ENCODE measurements around the gene SLCO6A1. TPM values are rescaled to one million over a fixed set of nuclear protein-coding genes. Genes with fewer than 3 reads are reported as not detected.

Gene SLCO6A1
- total RNA-seq, 2 experiments from 2014 or later: not detected

GRCh38 chr5:102433473-102433872 is 65.3 kb downstream of the SLCO6A1 start:
- DNase-seq (no peak), ATAC-seq (no peak)
- H3K9me3 Mint-ChIP-seq (ENCODE audit: low read depth): peaks cover 5% of the 10 kb centered on the region
- no peaks in the 10 kb centered on the region for H3K36me3 Mint-ChIP-seq (ENCODE audit: low read depth)
- CTCF ChIA-PET: no interaction called here
- H3K27ac Mint-ChIP-seq: no peak overlapping the region
- peaks cover 2% of the 10 kb centered on the region for H3K27me3 Mint-ChIP-seq
- H3K4me1 Mint-ChIP-seq: no peaks in the 10 kb centered on the region
- intact Hi-C loops (cut with DNase I, micrococcal nuclease): no loop called here
- POLR2A ChIA-PET: interaction anchor here (0.7 kb wide), 1 partner anchor 15 kb away, joined by 3 read pairs; no protein-coding TSS in a partner anchor
- H3K4me3 Mint-ChIP-seq: no peak overlapping the region

- no peaks in the 10 kb centered on the region for H3K4me1 Mint-ChIP-seq
- H3K9me3 Mint-ChIP-seq (ENCODE audit: low read depth): peaks cover 9% of the 10 kb centered on the region
- no peaks in the 10 kb centered on the region for H3K36me3 Mint-ChIP-seq (ENCODE audit: low read depth)
- CTCF ChIA-PET: no interaction called here
- H3K4me3 Mint-ChIP-seq: no peak overlapping the region
- H3K27me3 Mint-ChIP-seq: no peaks in the 10 kb centered on the region
- POLR2A ChIA-PET: no interaction called here
- DNase-seq (no peak), ATAC-seq (no peak)
- intact Hi-C loops (cut with DNase I, micrococcal nuclease): no loop called here
- no peak overlapping the region for H3K27ac Mint-ChIP-seq
Observed at GRCh38 chr5:102421647-102422046, 77.2 kb downstream of the SLCO6A1 start.

- H3K4me3 Mint-ChIP-seq: no peak overlapping the region
- H3K9me3 Mint-ChIP-seq (ENCODE audit: low read depth): no peaks in the 10 kb centered on the region
- intact Hi-C loops (cut with DNase I, micrococcal nuclease): no loop called here
- no peaks in the 10 kb centered on the region for H3K27me3 Mint-ChIP-seq
- CTCF ChIA-PET: interaction anchor here (0.7 kb wide), 1 partner anchor 27 kb away, joined by 3 read pairs; no protein-coding TSS in a partner anchor
- no peaks in the 10 kb centered on the region for H3K36me3 Mint-ChIP-seq (ENCODE audit: low read depth)
- DNase-seq (no peak), ATAC-seq (no peak)
- POLR2A ChIA-PET: no interaction called here
- H3K4me1 Mint-ChIP-seq: no peaks in the 10 kb centered on the region
- no peak overlapping the region for H3K27ac Mint-ChIP-seq
Observed at GRCh38 chr5:102418531-102418930, 80.3 kb downstream of the SLCO6A1 start.

GRCh38 chr5:102414448-102414847 is 84.4 kb downstream of the SLCO6A1 start:
- ChIA-PET POLR2A (no interaction called here), CTCF (no interaction called here)
- Mint-ChIP-seq H3K4me1 (no peaks in the 10 kb centered on the region), H3K27ac (no peak overlapping the region), H3K4me3 (no peak overlapping the region), H3K9me3 (ENCODE audit: low read depth) (no peaks in the 10 kb centered on the region), H3K36me3 (ENCODE audit: low read depth) (no peaks in the 10 kb centered on the region), H3K27me3 (no peaks in the 10 kb centered on the region)
- intact Hi-C loops (cut with DNase I, micrococcal nuclease): no loop called here
- ATAC-seq (no peak), DNase-seq (no peak)

- intact Hi-C loops (cut with DNase I, micrococcal nuclease): no loop called here
- Mint-ChIP-seq H3K27me3 (peaks cover 2% of the 10 kb centered on the region), H3K27ac (no peak overlapping the region), H3K9me3 (ENCODE audit: low read depth) (peaks cover 6% of the 10 kb centered on the region), H3K4me1 (no peaks in the 10 kb centered on the region), H3K36me3 (ENCODE audit: low read depth) (no peaks in the 10 kb centered on the region), H3K4me3 (no peak overlapping the region)
- ChIA-PET POLR2A (no interaction called here), CTCF (no interaction called here)
- no peak for DNase-seq
- ATAC-seq: no peak
Observed at GRCh38 chr5:102388235-102388634, 110.6 kb downstream of the SLCO6A1 start.

- H3K9me3 Mint-ChIP-seq (ENCODE audit: low read depth): peaks cover 6% of the 10 kb centered on the region
- H3K4me1 Mint-ChIP-seq: no peaks in the 10 kb centered on the region
- no peak for ATAC-seq
- ChIA-PET POLR2A (no interaction called here), CTCF (interaction anchor here (0.7 kb wide), 1 partner anchor 930 kb away, joined by 5 read pairs; no protein-coding TSS in a partner anchor)
- no peak for DNase-seq
- H3K27me3 Mint-ChIP-seq: peaks cover 2% of the 10 kb centered on the region
- H3K4me3 Mint-ChIP-seq: no peak overlapping the region
- intact Hi-C loops (cut with DNase I, micrococcal nuclease): no loop called here
- no peaks in the 10 kb centered on the region for H3K36me3 Mint-ChIP-seq (ENCODE audit: low read depth)
- H3K27ac Mint-ChIP-seq: no peak overlapping the region
Observed at GRCh38 chr5:102385365-102385764, 113.4 kb downstream of the SLCO6A1 start.

GRCh38 chr5:102380174-102380573 is 118.6 kb downstream of the SLCO6A1 start:
- ChIA-PET CTCF (interaction anchor here (0.8 kb wide), 1 partner anchor 522 kb away, joined by 4 read pairs; no protein-coding TSS in a partner anchor), POLR2A (no interaction called here)
- no peak overlapping the region for H3K27ac Mint-ChIP-seq
- no peaks in the 10 kb centered on the region for H3K27me3 Mint-ChIP-seq
- no peaks in the 10 kb centered on the region for H3K36me3 Mint-ChIP-seq (ENCODE audit: low read depth)
- no peak for DNase-seq
- H3K4me1 Mint-ChIP-seq: no peaks in the 10 kb centered on the region
- H3K9me3 Mint-ChIP-seq (ENCODE audit: low read depth): peaks cover 4% of the 10 kb centered on the region
- intact Hi-C loops (cut with DNase I, micrococcal nuclease): no loop called here
- H3K4me3 Mint-ChIP-seq: no peak overlapping the region
- ATAC-seq: no peak

- intact Hi-C loops (cut with DNase I, micrococcal nuclease): no loop called here
- Mint-ChIP-seq H3K9me3 (ENCODE audit: low read depth) (no peaks in the 10 kb centered on the region), H3K27ac (no peak overlapping the region), H3K4me3 (no peak overlapping the region), H3K4me1 (no peaks in the 10 kb centered on the region), H3K36me3 (ENCODE audit: low read depth) (no peaks in the 10 kb centered on the region), H3K27me3 (no peaks in the 10 kb centered on the region)
- no peak for ATAC-seq
- no peak for DNase-seq
- ChIA-PET CTCF (interaction anchor here (1.0 kb wide), 1 partner anchor 60 kb away, joined by 3 read pairs; no protein-coding TSS in a partner anchor), POLR2A (no interaction called here)
Observed at GRCh38 chr5:102375876-102376275, 122.9 kb downstream of the SLCO6A1 start.

DNA sequence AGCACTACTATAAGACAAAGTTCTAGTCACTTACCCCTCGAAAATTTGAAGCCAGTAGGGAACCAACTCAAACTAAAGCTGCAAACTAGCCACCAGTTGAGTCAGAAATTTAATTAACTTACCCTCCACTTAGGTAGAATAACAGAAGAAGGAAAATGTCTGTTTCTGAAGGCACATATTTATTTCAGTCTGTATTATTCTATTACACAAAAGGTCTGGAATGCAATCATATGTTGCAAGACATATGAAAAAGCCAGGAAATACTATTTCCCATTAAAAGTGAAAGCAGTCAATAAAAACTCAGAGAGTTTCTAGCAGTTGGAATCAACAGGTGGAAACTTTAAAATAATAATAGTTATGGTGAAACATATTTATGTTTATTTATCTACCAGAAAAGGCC is 123.5 kb downstream of the SLCO6A1 start:
- POLR2A ChIA-PET: interaction anchor here (0.6 kb wide), 1 partner anchor 627 kb away, joined by 3 read pairs; no protein-coding TSS in a partner anchor
- no peaks in the 10 kb centered on the region for H3K4me1 Mint-ChIP-seq
- intact Hi-C loops (cut with DNase I, micrococcal nuclease): no loop called here
- CTCF ChIA-PET: no interaction called here
- H3K4me3 Mint-ChIP-seq: no peak overlapping the region
- no peaks in the 10 kb centered on the region for H3K9me3 Mint-ChIP-seq (ENCODE audit: low read depth)
- no peaks in the 10 kb centered on the region for H3K27me3 Mint-ChIP-seq
- no peaks in the 10 kb centered on the region for H3K36me3 Mint-ChIP-seq (ENCODE audit: low read depth)
- ATAC-seq: no peak
- no peak for DNase-seq
- no peak overlapping the region for H3K27ac Mint-ChIP-seq

DNA sequence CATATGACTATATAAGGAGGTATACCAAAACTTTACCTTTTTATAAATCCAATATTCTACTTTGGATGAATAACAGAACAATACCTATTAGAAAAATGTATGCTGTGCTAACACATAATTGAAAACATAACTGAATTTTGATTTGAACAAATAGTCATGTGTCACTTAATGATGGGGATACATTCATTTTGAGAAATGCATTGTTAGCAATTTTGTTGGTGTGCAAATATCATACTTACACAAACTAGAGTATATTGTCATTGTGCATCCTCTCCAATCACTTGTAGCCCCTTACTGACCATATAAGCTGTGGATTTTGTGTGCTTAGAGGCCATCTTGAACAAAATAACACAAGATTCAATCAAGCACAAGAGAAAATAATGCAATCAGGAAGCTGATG is 130.4 kb downstream of the SLCO6A1 start:
- Mint-ChIP-seq H3K4me3 (no peak overlapping the region), H3K27ac (no peak overlapping the region), H3K27me3 (no peaks in the 10 kb centered on the region), H3K9me3 (ENCODE audit: low read depth) (no peaks in the 10 kb centered on the region), H3K36me3 (ENCODE audit: low read depth) (no peaks in the 10 kb centered on the region), H3K4me1 (no peaks in the 10 kb centered on the region)
- intact Hi-C loops (cut with DNase I, micrococcal nuclease): no loop called here
- CTCF ChIA-PET: no interaction called here
- ATAC-seq (no peak), DNase-seq (no peak)
- POLR2A ChIA-PET: no interaction called here

DNA sequence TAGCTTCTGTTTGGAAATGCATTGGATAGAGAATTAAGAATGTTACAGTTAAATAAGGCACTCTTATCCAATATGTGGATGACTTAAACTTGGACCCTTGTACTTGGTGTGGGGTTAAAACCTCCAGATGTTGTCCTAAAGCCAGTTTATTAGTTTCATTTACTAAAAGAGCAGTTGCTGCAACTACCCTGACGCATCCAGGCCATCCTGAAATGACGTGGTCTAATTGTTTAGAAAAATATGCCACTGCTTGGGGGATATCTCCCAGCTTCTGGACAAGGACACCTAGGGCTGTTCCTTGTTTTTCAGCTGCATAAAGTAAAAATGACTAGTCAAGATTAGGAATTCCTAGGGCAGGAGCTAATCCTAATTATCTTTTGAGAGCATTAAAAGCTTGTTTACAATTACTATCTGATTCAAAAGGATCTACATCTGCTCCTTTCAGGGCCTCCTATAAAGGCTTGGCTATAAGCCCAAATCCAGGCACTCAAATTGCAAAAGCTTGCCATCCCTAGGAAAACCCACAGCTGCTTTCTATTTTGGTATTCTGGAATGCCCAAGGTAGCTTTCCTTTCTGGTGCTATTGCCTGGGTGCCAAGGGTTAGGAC is 157.0 kb downstream of the SLCO6A1 start:
- Mint-ChIP-seq H3K4me3 (no peak overlapping the region), H3K4me1 (no peaks in the 10 kb centered on the region), H3K9me3 (ENCODE audit: low read depth) (no peaks in the 10 kb centered on the region), H3K36me3 (ENCODE audit: low read depth) (no peaks in the 10 kb centered on the region), H3K27ac (no peak overlapping the region), H3K27me3 (peaks cover 2% of the 10 kb centered on the region)
- ChIA-PET POLR2A (interaction anchor here (0.7 kb wide), 1 partner anchor 33 kb away, joined by 3 read pairs; no protein-coding TSS in a partner anchor), CTCF (interaction anchor here (0.5 kb wide), 1 partner anchor 165 kb away, joined by 3 read pairs; no protein-coding TSS in a partner anchor)
- intact Hi-C loops (cut with DNase I, micrococcal nuclease): no loop called here
- DNase-seq (no peak), ATAC-seq (no peak)

GRCh38 chr5:102324714-102325113 is 174.1 kb downstream of the SLCO6A1 start:
- H3K27ac Mint-ChIP-seq: no peak overlapping the region
- no peaks in the 10 kb centered on the region for H3K9me3 Mint-ChIP-seq (ENCODE audit: low read depth)
- intact Hi-C loops (cut with DNase I, micrococcal nuclease): no loop called here
- no peaks in the 10 kb centered on the region for H3K27me3 Mint-ChIP-seq
- no peak for DNase-seq
- no peak overlapping the region for H3K4me3 Mint-ChIP-seq
- ChIA-PET CTCF (no interaction called here), POLR2A (no interaction called here)
- no peaks in the 10 kb centered on the region for H3K4me1 Mint-ChIP-seq
- no peaks in the 10 kb centered on the region for H3K36me3 Mint-ChIP-seq (ENCODE audit: low read depth)
- no peak for ATAC-seq
